K562 (cell line): ENCODE measurements around the gene ABHD3. TPM values are rescaled to one million over a fixed set of nuclear protein-coding genes. Genes with fewer than 3 reads are reported as not detected.
A peak's percentile ranks its signal among the peaks of the same experiment; 100 is the strongest.

Source experiments
- CAMTA2 ChIP-seq: fragments of 250-450 bp; sonication (Bioruptor Pico); conservative IDR thresholded peaks from 2 replicates; pipeline ENCODE4 v1.5.1; 2022
- CBFA2T3 ChIP-seq: fragments of 450-650 bp; IDR thresholded peaks from 2 replicates; pipeline ENCODE4 v1.6.1; 2017
- CGGBP1 ChIP-seq: fragments of 250-450 bp; sonication (Bioruptor Pico); IDR thresholded peaks from 2 replicates; pipeline ENCODE4 v1.9.0; 2021; ENCODE audit warnings: mild to moderate bottlenecking
- CHD2 ChIP-seq: IDR thresholded peaks from 2 replicates; pipeline ENCODE4 v1.6.1; 2011; ENCODE audit warnings: low read depth, low read length
- DIDO1 ChIP-seq: fragments of 450-650 bp; IDR thresholded peaks from 2 replicates; pipeline ENCODE4 v1.6.1; 2016; ENCODE audit warnings: low read depth, missing biosample characterization, missing genetic modification characterization
- ELF2 ChIP-seq: fragments of 250-450 bp; sonication (Bioruptor Pico); IDR thresholded peaks from 2 replicates; pipeline ENCODE4 v1.5.0; 2021; ENCODE audit warnings: mild to moderate bottlenecking
- EP400 ChIP-seq: fragments of 450-650 bp; IDR thresholded peaks from 2 replicates; pipeline ENCODE4 v1.6.1; 2017; ENCODE audit warnings: antibody characterized with exemption, mild to moderate bottlenecking, moderate library complexity
- ESRRA ChIP-seq: fragments of 450-650 bp; IDR thresholded peaks from 2 replicates; pipeline ENCODE4 v1.6.1; 2014; ENCODE audit warnings: low read depth, mild to moderate bottlenecking, moderate library complexity, borderline replicate concordance
- ESRRB ChIP-seq: fragments of 250-450 bp; sonication (Bioruptor Pico); IDR thresholded peaks from 2 replicates; pipeline ENCODE4 v1.5.0; 2020; ENCODE audit warnings: mild to moderate bottlenecking, moderate library complexity, borderline replicate concordance
- LCOR ChIP-seq: sonication (generic); formaldehyde crosslinking; IDR thresholded peaks from 2 replicates; pipeline ENCODE4 v1.8.0; 2022; ENCODE audit warnings: mild to moderate bottlenecking, missing genetic modification reagents
- MAX ChIP-seq: sonication (generic); formaldehyde crosslinking; IDR thresholded peaks from 2 replicates; pipeline ENCODE4 v1.9.0; 2022; ENCODE audit warnings: mild to moderate bottlenecking, missing genetic modification reagents
- MTA3 ChIP-seq: fragments of 450-650 bp; formaldehyde crosslinking; IDR thresholded peaks from 2 replicates; pipeline ENCODE4 v1.6.1; 2017; ENCODE audit warnings: mild to moderate bottlenecking, borderline replicate concordance
- MYNN ChIP-seq, 2 experiments: sonication (generic); formaldehyde crosslinking in 1 of 2; IDR thresholded peaks; 2 replicates each; pipeline versions ENCODE4 v1.5.0 to v1.6.1; 2016 to 2020; ENCODE audit warnings: antibody characterized with exemption in 1 of 2, missing genetic modification reagents in 1 of 2
- NR1H2 ChIP-seq: sonication (generic); formaldehyde crosslinking; IDR thresholded peaks from 2 replicates; pipeline ENCODE4 v1.4.0; 2020; ENCODE audit warnings: mild to moderate bottlenecking, missing genetic modification reagents
- POLR3G ChIP-seq: IDR thresholded peaks from 2 replicates; pipeline ENCODE4 v1.6.1; 2011; ENCODE audit not compliant: insufficient read length, insufficient replicate concordance; ENCODE audit errors: extremely low read depth
- PPARD ChIP-seq: fragments of 250-450 bp; sonication (Bioruptor Pico); IDR thresholded peaks from 2 replicates; pipeline ENCODE4 v1.8.0; 2022; ENCODE audit warnings: inconsistent platforms, mild to moderate bottlenecking, moderate library complexity
- RFX5 ChIP-seq: IDR thresholded peaks from 2 replicates; pipeline ENCODE4 v1.6.1; 2011; ENCODE audit warnings: low read depth, mild to moderate bottlenecking, improper control_type of control experiment, low read length
- SREBF1 ChIP-seq: fragments of 150-350 bp; IDR thresholded peaks from 2 replicates; pipeline ENCODE4 v1.6.1; 2014; ENCODE audit warnings: antibody characterized with exemption, low read depth, low read length, borderline replicate concordance
- STAG1 ChIP-seq: sonication (generic); formaldehyde crosslinking; IDR thresholded peaks from 2 replicates; pipeline ENCODE4 v1.5.0; 2020; ENCODE audit warnings: missing genetic modification reagents, borderline replicate concordance
- ZC3H8 ChIP-seq: fragments of 450-650 bp; IDR thresholded peaks from 2 replicates; pipeline ENCODE4 v1.6.1; 2017
- ZNF12 ChIP-seq: sonication (generic); formaldehyde crosslinking; IDR thresholded peaks from 2 replicates; pipeline ENCODE4 v1.4.0; 2020; ENCODE audit warnings: mild to moderate bottlenecking, missing genetic modification reagents
- ZNF282 ChIP-seq: sonication (generic); formaldehyde crosslinking; IDR thresholded peaks from 2 replicates; pipeline ENCODE4 v1.8.1; 2023; ENCODE audit warnings: missing genetic modification reagents
- ZNF311 ChIP-seq: fragments of 250-450 bp; sonication (Bioruptor Pico); IDR thresholded peaks from 2 replicates; pipeline ENCODE4 v1.4.0; 2020; ENCODE audit warnings: mild to moderate bottlenecking, moderate library complexity
- ZNF316 ChIP-seq: fragments of 450-650 bp; IDR thresholded peaks from 2 replicates; pipeline ENCODE4 v1.6.1; 2016
- ZNF586 ChIP-seq: fragments of 450-650 bp; formaldehyde crosslinking; conservative IDR thresholded peaks from 2 replicates; pipeline ENCODE4 v1.4.0; 2020; ENCODE audit warnings: mild to moderate bottlenecking, moderate library complexity
- polyA plus RNA-seq, 8 experiments: library from polyadenylated mRNA; depleted of rRNA in 4 of 8; stranded (reverse) in 5 of 8; unstranded in 3 of 8; fragments of >200 nt; fragmentation: Nextera tagmentation in 2 of 8; fragmentation: Illumina TruSeq in 1 of 8; extraction: Ambion mirVana in 2 of 8; extraction: Trizol in 1 of 8; gene quantifications; 2 replicates each; pipeline versions ENCODE4 v1.2.1 to v1.2.3, GENCODE V29; 2011 to 2014; ENCODE audit warnings: inconsistent platforms in 1 of 8, missing spikeins in 1 of 8
- total RNA-seq, 7 experiments: library from RNA; depleted of rRNA in 6 of 7; stranded (reverse); fragments of >200 nt in 6 of 7; fragmentation: Illumina TruSeq in 2 of 7; extraction: Trizol in 2 of 7; gene quantifications; 2 replicates each; pipeline versions ENCODE4 v1.2.1 to v1.2.3, GENCODE V29; 2011 to 2021; ENCODE audit warnings: low replicate concordance in 1 of 7
- TF ChIP-seq, protein P1 (sequence below): sonication (generic); formaldehyde crosslinking; IDR thresholded peaks from 2 replicates; pipeline ENCODE4 v1.9.0; 2022; ENCODE audit warnings: mild to moderate bottlenecking, missing genetic modification reagents
- TF ChIP-seq, protein P2 (sequence below): sonication (generic); formaldehyde crosslinking; IDR thresholded peaks from 2 replicates; pipeline ENCODE4 v1.8.1; 2023; ENCODE audit warnings: mild to moderate bottlenecking, missing genetic modification reagents
- TF ChIP-seq, protein P3 (sequence below): fragments of 250-450 bp; sonication (Bioruptor Pico); IDR thresholded peaks from 2 replicates; pipeline ENCODE4 v1.8.0; 2021; ENCODE audit warnings: moderate library complexity, mild to moderate bottlenecking, inconsistent platforms

The ABHD3 gene
- total and polyA plus RNA-seq, 9 of the 15 experiments (the other 6 are each of a cell fraction or from before 2014, with no cell fraction given) = 6.3 to 38.8 (median 19.4) TPM

- TF ChIP-seq CBFA2T3 (peak; percentile 90), ZNF316 (peak; percentile 78), MYNN (IDR thresholded peaks at IDR 0.05) (no peak), MYNN (CRISPR knock-in tag; IDR thresholded peaks at IDR 0.05) (no peak), ZC3H8 (no peak), MTA3 (no peak), LCOR (CRISPR knock-in tag) (no peak), CGGBP1 (CRISPR knock-in tag) (no peak), CAMTA2 (CRISPR knock-in tag) (no peak), DIDO1 (no peak), POLR3G (no peak), ESRRB (CRISPR knock-in tag) (no peak), ZNF282 (no peak), ESRRA (peak; percentile 48; the same call in 1 of the 2 replicates), STAG1 (CRISPR knock-in tag) (no peak), EP400 (peak; percentile 77), PPARD (CRISPR knock-in tag) (no peak), ZNF586 (no peak), ZNF311 (CRISPR knock-in tag) (no peak), NR1H2 (CRISPR knock-in tag) (0 out of 2 replicates have a peak, but pooled peaks have one; percentile 36), SREBF1 (no peak), MAX (CRISPR knock-in tag) (no peak), RFX5 (no peak), ZNF12 (CRISPR knock-in tag) (0 out of 2 replicates have a peak, but pooled peaks have one; percentile 38), ELF2 (no peak), CHD2 (peak; percentile 56; the same call in 1 of the 2 replicates)
- TF ChIP-seq, protein P1, sequence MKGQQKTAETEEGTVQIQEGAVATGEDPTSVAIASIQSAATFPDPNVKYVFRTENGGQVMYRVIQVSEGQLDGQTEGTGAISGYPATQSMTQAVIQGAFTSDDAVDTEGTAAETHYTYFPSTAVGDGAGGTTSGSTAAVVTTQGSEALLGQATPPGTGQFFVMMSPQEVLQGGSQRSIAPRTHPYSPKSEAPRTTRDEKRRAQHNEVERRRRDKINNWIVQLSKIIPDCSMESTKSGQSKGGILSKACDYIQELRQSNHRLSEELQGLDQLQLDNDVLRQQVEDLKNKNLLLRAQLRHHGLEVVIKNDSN (CRISPR knock-in tag) = no peak
- TF ChIP-seq, protein P2, sequence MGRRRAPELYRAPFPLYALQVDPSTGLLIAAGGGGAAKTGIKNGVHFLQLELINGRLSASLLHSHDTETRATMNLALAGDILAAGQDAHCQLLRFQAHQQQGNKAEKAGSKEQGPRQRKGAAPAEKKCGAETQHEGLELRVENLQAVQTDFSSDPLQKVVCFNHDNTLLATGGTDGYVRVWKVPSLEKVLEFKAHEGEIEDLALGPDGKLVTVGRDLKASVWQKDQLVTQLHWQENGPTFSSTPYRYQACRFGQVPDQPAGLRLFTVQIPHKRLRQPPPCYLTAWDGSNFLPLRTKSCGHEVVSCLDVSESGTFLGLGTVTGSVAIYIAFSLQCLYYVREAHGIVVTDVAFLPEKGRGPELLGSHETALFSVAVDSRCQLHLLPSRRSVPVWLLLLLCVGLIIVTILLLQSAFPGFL = no peak
- TF ChIP-seq, protein P3, sequence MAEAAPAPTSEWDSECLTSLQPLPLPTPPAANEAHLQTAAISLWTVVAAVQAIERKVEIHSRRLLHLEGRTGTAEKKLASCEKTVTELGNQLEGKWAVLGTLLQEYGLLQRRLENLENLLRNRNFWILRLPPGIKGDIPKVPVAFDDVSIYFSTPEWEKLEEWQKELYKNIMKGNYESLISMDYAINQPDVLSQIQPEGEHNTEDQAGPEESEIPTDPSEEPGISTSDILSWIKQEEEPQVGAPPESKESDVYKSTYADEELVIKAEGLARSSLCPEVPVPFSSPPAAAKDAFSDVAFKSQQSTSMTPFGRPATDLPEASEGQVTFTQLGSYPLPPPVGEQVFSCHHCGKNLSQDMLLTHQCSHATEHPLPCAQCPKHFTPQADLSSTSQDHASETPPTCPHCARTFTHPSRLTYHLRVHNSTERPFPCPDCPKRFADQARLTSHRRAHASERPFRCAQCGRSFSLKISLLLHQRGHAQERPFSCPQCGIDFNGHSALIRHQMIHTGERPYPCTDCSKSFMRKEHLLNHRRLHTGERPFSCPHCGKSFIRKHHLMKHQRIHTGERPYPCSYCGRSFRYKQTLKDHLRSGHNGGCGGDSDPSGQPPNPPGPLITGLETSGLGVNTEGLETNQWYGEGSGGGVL (CRISPR knock-in tag) = no peak
These were observed 31.0 kb upstream of the ABHD3 start (continued) for GRCh38 chr18:21735452-21736015.
